Bronchial epithelial cell (primary cell): ENCODE results near the gene TRRAP. TPM values are rescaled to one million over a fixed set of nuclear protein-coding genes. Genes with fewer than 3 reads are reported as not detected.
"Not testable (repeated sequence)": the region's sequence is repeated elsewhere in the genome, so short reads cannot be mapped to it uniquely, and the experiment has no call there.

Experiments
- DNase-seq: peaks from one replicate; pipeline ENCODE4 v3.0.0-alpha.2; 2010; ENCODE audit warnings: low read depth
- FAIRE-seq: peaks from 2 replicates; lab custom pipeline; 2011; peaks lifted over from hg19 to GRCh38; lab: Jason Lieb, UNC
- H3K27me3 ChIP-seq: 2 replicates; pipeline ENCODE4 v1.5.1; 2011; ENCODE audit warnings: low read length; ENCODE audit not compliant: control insufficient read depth, insufficient read depth
- H3K36me3 ChIP-seq: 2 replicates; pipeline ENCODE4 v1.5.1; 2011; ENCODE audit warnings: low read length; ENCODE audit not compliant: control insufficient read depth, insufficient read depth
- H3K4me3 ChIP-seq: 2 replicates; pipeline ENCODE4 v1.5.1; 2011; ENCODE audit warnings: mild to moderate bottlenecking, low read depth, low read length, control low read depth
- total RNA-seq: library from RNA; depleted of rRNA; stranded (reverse); fragments of >200 nt; gene quantifications from 2 replicates; pipeline ENCODE4 v1.2.1, GENCODE V29; 2014
- TF ChIP-seq, protein P1 (sequence below): IDR thresholded peaks from 2 replicates; pipeline ENCODE4 v1.5.1; 2011; ENCODE audit warnings: mild to moderate bottlenecking, moderate library complexity, low read length, control low read depth, inconsistent platforms; ENCODE audit not compliant: insufficient read depth, severe bottlenecking

The TRRAP gene
- total RNA-seq, 1 donor from 2014 or later, result 8.2 TPM

DNA sequence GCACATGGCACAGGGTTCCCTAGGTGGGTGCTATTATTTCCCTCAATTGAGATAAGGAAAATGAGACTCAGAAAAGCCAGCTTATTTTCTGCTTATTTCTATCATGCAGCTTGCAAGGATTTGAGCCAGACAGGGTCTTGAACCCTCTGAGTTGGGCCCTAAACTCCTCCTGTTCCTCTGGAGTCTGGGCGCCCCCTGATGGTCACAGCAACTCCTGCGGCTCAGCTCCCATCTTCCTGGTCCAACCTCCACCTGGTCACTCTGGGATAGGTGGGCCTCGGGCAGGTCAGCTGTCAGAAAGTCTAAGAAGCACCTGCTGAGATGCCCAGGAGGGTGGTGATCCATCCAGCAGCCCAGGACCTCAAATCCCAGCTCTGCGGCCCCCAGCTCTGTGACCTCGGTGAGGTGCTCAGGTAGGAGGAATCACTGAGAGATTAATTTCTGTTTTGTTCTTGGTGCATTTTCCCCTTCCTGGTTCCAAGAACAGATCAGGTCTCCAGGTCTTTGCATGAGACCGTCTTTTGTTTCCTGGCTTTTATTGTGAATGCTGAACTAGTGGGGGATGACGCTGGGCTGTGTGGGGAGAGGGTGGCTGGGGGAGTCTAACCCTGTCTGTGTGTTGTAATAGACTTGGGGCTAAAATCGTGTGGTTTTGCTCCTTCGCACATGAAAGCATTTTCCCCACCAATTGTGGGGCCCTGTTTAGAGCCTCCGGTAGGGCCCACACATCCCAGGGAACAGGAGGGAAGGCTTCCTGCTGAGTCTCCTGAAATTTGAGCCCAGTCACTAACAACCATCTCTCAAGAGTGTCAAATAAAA lies 41.3 kb upstream of the TRRAP start:
- Histone ChIP-seq H3K4me3 (no peak overlapping the region), H3K27me3 (no peaks in the 10 kb centered on the region), H3K36me3 (no peaks in the 10 kb centered on the region)
- FAIRE-seq (no peak), DNase-seq (peak; percentile 23)
- TF ChIP-seq, protein P1, sequence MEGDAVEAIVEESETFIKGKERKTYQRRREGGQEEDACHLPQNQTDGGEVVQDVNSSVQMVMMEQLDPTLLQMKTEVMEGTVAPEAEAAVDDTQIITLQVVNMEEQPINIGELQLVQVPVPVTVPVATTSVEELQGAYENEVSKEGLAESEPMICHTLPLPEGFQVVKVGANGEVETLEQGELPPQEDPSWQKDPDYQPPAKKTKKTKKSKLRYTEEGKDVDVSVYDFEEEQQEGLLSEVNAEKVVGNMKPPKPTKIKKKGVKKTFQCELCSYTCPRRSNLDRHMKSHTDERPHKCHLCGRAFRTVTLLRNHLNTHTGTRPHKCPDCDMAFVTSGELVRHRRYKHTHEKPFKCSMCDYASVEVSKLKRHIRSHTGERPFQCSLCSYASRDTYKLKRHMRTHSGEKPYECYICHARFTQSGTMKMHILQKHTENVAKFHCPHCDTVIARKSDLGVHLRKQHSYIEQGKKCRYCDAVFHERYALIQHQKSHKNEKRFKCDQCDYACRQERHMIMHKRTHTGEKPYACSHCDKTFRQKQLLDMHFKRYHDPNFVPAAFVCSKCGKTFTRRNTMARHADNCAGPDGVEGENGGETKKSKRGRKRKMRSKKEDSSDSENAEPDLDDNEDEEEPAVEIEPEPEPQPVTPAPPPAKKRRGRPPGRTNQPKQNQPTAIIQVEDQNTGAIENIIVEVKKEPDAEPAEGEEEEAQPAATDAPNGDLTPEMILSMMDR, result peak; percentile 72

DNA sequence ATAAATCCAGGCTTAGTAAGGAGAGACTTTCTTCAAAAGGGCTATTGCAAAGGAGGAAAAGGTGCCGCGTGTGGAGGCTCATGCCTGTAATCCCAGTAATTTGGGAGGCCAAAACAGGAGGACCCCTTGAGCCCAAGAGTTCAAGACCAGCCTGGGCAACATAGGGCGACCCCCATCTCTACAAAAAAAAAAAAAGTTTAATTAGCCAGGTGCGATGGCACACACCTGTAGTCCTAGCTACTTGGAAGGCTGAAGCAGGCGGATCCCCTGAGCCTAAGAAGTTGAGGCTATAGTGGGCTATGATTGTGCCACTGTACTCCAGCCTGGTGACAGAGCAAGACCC lies 40.7 kb upstream of the TRRAP start:
- Histone ChIP-seq H3K27me3 (no peaks in the 10 kb centered on the region), H3K36me3 (no peaks in the 10 kb centered on the region), H3K4me3 (no peak overlapping the region)
- TF ChIP-seq, protein P1, result no peak
- FAIRE-seq (no peak), DNase-seq (no peak)

DNA sequence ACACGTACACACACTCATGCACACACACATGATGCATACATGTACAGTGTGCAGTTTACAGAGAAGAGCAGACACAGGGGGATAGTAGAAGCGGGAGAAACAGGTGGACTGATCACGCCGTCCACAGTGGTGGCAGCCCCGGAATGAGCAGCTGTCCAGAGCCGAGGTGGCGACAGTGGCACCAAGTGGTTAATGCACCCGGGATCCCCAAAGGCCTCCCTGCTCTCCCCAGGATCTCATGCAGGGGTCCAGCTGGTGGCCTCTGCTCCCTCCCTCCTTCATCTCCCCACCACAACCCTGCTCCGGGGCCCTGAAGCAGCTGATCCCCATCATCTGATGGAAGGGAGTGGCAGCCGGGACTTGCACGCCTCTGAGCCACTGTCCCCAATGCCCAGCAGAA lies 38.2 kb upstream of the TRRAP start:
- no peak for DNase-seq
- FAIRE-seq, result no peak

DNA sequence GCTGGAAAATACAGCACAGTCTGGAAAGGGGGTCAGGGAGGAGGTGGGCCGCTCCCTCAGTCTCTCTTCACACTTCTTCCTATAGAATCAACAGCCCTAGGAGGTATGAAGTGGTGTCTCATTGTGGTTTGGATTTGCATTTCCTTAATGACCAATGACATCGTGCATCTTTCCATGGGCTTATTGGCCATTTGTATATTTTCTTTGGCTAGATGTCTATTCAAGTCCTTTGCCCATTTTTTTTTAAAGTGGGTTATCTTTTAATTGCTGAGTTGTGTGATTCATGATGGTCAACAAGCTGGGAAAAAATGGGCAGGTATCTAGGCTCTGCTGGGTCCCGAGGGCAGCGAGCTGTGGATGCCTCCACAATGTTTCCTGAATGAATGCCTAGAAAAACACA lies 37.6 kb upstream of the TRRAP start:
- no peaks in the 10 kb centered on the region for H3K27me3 ChIP-seq

More for the DNA sequence above, 38.2 kb upstream of the TRRAP start:
- no peaks in the 10 kb centered on the region for H3K27me3 ChIP-seq
- TF ChIP-seq, protein P1, result no peak
- no peak overlapping the region for H3K4me3 ChIP-seq
- H3K36me3 ChIP-seq, result no peaks in the 10 kb centered on the region

DNA sequence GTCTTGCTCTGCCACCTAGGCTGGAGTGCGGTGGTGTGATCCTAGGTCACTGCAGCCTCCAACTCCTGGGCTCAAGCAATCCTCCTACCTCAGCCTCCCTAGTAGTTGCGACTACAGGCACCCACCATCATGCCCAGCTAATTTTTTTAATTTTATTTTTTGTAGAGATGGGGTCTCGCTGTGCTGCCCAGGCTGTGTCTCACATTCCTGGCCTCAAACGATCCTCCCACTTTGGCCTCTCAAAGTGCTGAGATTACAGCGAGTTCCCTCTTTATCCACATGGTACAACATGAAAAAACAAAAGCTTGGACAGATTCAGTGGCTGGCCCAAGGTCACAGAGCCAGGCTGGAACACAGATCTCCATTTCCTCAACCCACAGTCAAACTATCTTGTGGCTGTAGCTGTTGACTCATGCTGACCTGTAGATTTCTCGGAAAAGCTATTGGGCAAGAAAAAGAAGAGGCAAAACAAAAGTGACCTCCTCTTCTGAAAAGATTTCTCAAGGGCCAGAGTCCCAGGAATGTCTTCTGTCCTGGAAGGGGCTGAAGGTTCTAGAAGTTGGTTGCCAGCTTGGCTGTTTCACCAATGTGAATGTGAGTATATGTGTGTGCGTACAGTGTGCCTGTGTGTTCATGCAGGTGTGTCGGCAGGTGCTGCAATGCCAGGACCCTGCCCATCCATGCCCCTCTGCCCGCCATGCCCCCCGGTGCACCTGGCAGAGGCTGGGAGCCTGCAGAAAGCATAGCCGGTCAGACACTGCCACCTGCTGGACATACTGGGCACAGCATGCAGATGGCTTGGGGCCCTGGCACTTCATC lies 36.9 kb upstream of the TRRAP start:
- no peak for FAIRE-seq
- DNase-seq, result peak; percentile 29
- Histone ChIP-seq H3K36me3 (no peaks in the 10 kb centered on the region), H3K27me3 (no peaks in the 10 kb centered on the region), H3K4me3 (no peak overlapping the region)
- TF ChIP-seq, protein P1, result peak; percentile 97

More for the DNA sequence above, 37.6 kb upstream of the TRRAP start:
- TF ChIP-seq, protein P1, result no peak
- Histone ChIP-seq H3K36me3 (no peaks in the 10 kb centered on the region), H3K4me3 (no peak overlapping the region)
- DNase-seq (no peak), FAIRE-seq (no peak)

DNA sequence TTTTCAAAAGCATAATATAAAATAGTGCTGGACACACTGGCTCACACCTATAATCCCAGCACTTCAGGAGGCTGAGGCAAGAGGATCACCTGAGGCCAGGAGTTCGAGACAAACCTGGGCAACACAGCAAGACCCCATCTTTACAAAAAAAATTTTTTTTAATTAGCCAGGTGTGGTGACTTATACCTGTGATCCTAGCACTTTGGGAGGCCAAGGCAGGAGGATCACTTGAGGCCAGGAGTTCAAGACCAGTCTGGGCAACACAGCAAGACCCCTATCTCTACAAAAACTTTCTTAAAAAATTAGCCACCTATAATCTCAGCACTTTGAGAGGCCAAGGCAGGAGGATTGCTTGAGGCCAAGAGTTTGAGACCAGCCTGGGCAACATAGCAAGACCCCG lies 35.8 kb upstream of the TRRAP start:
- not testable (repeated sequence) for H3K27me3 ChIP-seq, DNase-seq, H3K36me3 ChIP-seq, FAIRE-seq, H3K4me3 ChIP-seq
